Measurements from ENCODE around the gene LRRC25.

Gene LRRC25

DNA sequence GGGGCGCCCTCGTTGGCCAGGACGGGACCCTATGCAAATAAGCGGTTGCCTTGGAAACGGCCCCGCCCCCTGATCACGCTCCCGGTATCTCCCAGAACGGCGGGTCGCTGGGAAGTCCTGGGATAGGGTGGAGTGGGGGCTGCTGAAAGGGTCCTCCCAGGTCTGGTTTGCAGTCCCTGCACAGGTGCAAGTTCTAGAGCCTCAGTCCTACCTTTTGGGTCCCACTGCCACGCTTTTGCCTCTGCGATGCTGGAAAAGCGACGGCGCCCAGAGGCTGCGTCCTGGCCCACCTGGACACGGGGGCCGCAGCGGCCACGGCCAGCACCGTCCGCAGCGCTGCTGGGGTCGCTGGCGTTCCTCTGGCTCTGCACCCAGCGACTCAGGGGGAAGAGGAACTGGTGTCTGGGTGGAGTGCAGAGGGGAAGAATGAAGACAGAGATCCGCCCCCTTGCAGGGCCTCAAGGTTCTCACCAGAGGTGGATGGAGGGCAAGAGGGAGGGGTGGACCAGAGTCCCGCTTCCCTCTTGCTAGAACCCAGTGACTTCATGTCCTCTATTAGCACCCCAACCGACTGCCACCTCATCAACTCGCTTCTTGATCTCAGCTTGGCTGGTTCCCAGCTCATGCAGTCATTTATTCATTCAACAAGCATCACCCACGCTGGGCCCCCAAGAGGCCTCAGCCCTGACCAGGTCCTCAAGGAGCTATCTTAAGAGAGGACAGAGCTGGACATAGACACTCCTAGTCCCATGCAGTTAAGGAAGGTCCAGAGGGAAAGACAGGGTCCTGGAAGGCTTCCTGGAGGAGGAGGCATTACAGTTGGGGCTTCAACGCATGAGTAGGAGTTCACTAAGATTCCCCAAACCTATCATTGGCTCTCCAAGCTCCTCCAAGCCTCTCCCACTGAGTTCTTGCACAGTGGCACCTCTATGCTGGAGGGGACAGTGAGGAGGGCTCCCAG lies at the start of gene LRRC25:
LRRC25 (minus strand) TSS at position 381 of the 961 bp plus-strand sequence. CDS start 659 bp downstream, outside the sequence.
- peak; percentile 36 to 82 for DNase-seq

DNA sequence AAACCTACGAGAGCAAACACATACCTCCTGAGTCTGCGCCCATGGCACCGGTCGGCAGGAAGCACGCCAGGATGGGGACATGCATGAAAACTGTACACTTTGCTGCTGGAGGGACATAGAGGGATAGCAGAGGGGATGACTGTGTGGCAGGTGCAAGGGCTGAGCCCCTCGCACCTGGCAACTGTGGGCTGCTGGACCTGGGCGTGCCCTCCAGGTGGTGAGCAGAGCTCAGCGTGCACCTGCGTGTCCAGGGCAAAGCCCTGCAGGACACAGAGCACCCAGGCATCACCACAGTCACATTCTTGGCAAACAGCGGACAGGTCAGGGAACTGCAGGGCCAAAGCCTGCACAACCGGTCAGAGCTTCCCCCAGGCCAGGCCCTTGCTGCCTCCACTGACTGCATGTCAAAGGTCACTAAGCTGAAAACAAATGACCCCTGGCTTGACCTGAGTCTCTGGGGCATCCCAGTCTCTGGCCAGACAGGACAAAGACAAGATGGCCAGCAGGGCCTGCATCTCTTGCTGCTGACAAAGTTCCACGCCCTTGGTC lies 49.5 kb upstream of the LRRC25 start:
- DNase-seq = no peak

DNA sequence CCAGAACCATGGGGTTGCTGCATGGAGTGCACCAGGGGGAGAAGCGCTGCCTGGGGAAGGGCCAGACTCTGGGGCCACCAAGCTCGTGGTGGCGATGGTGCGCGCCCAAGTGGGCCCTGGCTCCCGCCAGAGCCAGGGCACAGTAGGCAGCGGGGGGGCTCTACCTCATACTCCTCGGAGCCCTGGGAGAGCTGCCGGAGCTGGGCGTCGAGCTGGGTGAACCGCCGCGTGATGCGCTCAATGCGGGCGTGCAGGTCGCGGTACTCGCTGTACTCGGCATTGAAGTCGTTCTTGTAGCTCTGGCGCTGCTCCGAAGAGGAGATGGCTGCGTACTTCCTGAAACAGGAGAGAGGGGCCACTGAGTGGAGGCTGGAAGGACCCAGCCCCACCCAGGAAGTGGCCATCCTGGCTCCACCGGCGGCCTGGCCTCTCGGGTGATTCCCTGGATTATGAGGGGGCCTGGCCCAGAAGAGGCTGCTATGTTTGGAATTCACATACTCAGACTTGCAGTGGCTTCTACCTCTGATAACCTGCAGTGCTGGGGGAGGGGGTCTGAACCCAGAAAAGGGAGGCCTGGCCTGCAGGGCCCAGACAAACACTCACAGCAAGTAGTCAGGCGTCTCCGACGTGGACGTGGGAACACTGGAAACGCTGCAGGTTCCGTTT lies 48.9 kb upstream of the LRRC25 start:
- DNase-seq = no peak

DNA sequence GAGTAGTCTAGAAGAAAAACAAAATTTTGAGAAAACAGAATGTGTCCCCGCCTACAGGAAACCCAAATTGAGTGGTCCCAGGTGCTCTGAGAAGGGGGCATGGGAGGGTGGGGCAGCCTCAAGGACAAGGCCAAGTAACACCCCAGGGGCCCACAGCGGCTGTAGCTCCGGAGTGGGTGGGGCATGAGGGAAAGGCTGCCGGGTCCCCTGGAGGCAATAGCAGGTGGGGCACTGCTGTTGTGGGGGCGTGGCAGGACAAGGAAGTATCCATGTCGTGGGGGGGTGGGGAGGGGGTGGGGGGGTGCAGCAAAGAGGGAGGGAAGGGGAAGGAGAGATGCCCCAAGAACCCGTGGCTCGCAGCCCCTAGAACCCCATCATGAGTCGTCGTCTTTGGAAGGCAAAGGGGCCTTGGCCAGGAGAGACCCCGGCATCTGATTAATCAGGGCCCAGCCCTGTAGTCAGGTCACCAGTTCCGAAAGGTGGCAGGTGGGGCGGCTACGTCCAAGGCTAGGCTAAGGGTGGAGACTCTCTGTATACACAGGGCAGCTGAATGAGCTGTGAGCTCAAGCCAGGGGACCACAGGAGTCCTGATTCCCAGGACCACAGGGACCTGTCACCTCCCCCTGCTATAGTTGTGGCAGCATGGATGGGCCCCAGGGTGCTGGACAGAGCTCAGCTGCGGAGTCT lies 48.0 kb upstream of the LRRC25 start:
- DNase-seq = no peak

DNA sequence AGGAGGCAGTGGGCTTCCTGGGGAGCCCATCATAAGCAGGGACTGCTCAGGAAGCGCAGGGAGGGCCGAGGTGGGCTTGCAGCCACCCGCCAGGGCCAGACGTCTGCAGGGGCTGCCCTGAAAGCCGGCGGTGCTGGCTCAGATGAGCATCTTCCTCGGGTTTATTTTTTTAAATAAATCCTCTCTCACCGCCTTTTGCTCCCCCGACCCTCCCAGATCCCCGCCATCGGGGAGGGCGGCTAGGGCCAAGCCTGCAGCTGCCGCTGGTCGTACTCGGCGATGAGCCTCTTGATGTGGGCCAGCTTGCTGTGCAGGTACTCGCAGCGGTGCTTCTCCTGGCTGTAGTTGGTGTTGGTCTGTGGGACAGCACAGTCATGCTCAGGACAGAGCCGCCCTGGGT lies 47.1 kb upstream of the LRRC25 start:
- no peak for DNase-seq

DNA sequence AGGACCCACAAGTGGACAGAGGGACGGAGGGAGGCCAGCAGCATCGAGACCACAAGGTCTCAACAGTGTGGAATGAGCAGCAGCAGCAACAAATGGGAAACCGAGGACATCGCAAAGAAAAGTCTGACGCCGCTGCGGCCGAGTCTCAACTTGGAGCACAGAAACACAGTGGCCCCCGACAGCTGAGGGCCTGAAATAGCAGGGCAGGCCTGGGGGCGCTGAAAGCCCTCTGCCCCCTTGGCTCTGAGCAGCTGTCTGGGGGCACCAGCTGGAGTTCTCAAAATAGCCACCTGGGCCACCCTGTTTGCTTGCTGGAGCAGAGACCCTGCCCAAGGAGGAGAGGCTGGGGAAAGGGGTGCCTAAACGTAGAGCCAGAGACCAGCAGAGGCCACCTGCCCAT lies 46.4 kb upstream of the LRRC25 start:
- no peak for DNase-seq

DNA sequence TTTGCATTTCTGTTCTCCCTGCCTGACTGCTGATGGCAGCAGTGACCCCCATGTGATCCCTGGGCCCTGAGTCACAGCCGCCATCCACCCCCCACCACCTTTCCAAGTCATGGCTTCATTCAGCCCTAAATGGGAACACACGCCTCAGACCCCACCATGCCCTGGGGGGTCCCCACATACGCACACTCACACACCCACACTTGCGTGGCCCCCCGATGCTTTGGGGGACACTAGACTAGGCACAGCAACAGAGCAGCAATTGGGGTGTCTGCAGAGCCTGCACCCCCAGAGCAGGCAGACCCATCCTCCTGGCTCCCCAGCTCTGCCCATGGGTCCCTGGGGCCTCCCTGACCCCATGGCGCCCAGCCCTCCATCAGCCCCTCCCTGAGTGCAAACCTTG lies 46.0 kb upstream of the LRRC25 start:
- no peak for DNase-seq

DNA sequence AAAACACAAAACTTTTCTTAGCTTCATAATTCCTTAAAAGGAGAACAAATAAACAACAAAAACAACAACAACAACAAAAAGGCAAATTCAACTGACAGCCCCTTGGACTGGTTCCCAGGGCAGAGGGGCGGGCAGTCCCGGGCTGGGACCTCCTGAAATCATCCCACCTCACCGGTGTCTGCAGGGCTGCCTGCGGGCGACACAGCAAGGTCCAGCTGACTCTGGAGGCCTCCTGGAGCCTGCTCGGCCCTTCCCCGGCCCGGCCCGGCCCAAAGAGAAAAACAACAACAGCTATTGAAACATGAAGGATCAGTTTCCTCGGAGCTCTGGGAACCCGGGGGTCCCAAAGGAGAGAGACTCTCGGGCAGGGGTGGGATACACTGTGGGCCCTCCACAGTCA lies 45.5 kb upstream of the LRRC25 start:
- DNase-seq = no peak

DNA sequence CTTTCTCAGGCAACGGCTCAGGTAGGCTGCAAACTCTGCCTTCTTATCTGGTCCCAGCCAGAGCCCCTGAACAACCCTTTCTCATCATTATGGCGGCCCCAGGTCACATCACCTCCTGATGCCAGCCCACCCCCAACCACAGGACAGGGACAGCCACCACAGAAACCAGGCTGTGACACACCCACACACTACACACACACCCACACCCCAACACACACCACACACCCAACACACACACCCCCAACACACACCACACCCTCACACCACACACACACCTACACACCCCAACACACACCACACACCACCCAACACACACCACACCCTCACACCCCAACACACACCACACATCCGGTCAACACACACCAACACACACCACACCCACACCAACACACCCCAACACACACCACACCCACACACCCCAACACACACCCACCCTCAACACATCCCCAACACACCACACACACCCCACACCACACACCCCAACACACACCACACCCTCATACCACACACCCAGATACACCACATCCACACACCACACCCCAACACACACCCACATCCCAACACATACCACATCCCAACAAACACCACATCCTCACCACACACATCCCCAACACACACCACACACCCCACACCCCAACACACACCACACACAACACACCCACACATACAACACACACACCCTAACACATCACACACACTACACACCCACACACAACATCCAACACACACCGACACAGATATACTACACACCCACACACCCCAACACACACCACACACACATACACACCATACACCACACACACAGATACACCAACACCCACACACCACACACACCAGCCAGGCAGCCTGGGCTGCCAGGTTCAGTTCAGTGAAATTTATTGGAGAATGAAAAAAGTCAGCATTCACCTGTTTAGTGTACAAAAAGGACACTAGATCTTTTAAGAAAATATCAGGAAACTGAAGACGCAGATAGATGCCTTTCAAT lies 44.7 kb upstream of the LRRC25 start:
- peak; percentile 67 to 76 for DNase-seq

DNA sequence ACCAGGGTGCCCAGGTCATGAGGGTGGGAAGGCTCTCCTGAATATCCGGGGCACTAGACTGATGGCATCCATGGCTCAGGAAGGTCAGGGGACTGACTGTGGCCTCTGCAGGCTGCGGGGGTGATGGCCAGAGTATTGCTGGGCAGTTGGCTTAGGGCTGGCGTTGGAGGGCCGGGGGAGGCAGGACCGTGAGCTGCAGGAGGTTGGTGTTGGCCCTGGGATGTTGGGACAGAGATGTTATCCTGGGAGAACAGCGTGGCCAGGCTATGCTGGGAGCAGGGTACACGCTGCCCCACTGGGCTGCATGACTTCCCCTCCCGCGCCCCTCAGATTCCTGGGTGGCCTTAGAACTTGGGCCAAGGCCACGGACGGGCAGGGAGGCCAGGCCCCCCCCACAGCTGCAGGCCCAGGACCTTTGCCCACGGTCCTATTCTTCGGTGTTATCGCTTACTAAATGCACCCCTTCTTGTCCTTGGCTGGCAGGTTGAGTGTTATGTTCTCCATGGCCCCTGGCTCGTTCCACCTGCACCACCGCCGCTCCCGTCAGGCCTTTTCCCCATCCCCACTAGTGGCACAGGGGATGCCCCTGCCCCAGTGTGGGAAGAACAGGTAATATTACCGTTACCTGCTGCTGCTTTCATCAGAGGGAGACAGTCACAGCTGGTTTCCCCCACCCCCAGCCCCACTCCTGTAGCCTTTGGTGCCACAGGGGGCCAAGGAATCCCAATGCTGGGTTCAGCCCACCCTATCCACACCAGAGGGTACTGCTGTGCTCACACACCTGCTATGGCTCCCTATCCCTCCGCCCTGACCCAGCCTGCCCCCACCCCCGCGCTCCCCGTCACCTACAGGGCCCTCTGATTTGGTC lies 43.7 kb upstream of the LRRC25 start:
- DNase-seq = no peak

DNA sequence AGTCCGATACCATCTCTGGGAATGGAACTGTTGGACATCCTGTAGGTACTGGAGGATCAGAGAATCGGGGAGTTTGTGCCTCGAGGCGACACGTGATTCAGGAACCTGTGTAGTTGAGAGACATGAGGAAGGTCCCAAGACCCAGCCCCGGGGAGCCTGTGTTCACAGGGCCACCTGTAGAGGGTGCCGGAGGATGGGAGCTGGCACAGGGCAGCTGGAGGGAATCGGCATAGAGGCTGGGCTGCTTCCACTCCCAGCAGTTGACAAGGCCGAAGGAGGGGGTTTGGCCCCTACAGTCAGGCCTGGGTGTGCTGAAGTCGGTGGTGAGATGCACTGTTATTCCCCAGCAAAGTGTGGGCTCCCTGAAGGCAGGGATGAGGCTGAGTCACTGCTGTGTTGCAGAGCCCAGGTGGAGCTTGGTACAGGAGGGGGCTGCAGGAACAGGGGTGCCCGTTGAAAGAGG lies 43.0 kb upstream of the LRRC25 start:
- DNase-seq = peak; percentile 39 to 42

DNA sequence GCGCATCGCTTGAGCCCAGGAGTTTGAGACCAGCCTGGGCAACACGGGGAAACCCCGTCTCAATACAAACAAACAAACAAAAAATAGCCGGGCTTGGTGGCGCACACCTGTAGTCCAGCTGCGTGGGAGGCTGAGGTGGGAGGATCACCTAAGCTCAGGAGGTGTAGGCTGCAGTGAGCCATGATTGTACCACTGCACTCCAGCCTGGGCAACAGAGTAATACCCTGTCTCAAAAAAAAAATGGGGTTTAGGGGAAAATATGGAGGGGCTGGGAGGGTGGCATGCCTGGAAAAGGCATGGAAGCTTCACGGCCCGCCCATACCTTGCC lies 42.5 kb upstream of the LRRC25 start:
- no peak for DNase-seq

DNA sequence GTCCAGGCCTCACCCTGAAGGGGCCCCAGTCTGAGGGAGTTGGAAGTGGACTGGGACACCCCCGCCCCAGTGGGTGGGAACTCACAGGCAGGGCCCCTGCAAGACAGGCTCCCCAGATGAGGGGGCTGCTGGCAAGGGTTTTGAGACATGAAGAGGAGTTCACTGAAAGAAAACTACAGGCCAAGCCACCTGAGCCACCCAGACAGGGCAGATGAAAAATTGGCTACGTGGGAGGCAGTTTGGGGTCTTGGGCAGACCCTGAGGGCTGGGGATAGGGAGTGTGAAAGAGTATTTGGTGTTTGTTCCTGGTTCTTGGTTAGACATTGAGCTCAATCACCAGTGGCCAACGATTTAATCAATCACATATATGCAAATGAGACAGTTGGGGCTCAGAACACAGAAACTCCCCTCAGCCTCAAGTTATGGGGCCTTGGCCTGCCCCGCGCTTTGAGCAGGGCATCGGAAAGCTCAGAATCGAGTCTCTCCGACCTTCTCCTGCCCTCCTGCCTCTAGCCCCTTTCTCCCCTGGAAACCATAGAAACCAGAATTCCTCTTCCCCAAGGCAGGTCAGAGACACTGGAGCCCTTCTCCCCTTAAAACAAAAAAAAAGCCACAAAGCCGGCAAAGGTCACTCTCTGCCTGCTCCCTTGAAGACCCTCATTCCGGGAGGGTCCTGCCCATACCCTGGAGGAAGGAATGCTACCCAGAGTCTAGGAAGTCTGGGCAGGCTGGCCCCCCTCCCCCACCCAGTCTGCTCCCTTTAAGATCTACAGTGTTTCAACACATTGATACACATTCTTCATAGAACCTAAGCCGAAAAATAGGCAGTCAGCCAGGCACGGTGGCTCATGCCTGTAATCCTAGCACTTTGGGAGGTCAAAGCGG lies 41.8 kb upstream of the LRRC25 start:
- no peak for DNase-seq

DNA sequence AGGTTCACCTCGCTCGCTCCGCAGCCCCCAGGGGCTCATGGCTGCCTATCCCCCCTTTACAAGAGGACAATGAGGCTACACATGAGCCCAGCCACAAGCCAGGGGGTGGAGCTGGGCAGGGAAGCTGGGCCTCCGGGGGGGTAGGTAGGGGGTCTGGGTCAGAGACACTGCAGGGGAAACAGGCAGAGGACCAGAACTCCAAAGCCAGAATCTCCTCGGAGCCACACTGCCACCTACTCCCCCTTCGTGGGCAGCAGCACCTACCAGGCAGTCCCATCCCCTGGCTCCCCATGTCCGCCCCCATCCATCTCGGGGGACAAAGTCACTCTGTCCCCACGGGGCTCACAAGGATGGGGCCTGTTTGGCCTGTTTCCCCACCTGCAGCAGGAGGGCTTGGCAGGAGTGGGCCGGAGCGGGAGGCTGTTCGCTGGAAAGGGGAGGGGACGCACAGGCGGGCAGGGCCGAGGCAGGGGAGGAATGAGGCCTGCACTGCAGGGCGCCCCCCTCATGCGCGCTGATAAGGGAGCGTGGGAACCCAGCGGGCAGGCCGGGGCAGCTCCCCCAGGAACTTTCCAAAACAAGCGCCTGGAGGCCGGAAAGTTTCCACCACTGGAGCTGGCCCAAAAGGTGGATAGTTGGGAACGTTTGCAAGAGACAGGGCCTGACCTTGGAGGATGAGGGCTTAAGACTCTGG lies 41.1 kb upstream of the LRRC25 start:
- no peak for DNase-seq

DNA sequence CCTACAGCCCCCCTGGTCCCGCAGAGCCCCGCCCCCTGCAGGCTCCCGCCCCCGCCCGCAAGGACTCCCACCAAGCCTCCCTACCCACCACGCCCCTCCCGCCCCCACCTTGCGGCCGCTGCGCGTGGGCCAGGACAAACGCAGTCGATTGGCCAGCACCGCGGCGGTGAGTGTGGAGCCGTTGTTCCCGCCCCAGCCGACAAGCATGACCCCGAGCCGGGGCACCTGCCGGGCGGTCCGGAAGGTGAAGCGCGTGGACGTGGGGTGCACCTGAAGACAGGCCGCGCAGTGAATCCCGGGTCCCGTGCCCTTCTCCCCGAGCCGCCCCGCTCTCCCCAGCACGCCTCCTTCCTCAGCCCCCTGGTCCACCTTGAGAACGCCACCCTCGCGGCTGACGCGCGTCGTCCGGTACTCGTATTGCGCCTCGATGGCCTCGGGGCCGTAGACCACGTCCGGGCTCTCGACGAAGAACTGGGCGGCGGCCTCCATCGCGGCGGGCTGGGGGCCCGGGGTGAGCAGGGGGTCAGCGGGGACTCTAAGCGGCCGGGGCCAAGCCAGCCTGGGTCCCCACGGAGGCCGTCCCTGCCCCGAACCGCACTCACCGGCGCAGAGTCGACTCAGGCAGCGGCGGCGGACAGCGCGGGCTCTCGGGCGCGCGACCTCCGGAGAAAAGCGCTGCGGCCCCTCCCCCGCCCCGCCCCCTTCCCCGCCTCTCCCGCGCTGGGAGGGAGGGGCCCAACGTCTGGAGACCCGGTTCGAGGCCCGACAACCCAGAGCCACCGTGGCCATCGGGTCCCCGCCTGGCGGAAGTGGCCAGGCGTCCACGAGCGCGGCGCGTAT lies 40.3 kb upstream of the LRRC25 start, which contains the start of gene ISYNA1:
ISYNA1 (minus strand) TSS at position 643 of the 840 bp plus-strand sequence; CDS start at position 489, 154 bp downstream.
- DNase-seq = peak; percentile 50 to 66

DNA sequence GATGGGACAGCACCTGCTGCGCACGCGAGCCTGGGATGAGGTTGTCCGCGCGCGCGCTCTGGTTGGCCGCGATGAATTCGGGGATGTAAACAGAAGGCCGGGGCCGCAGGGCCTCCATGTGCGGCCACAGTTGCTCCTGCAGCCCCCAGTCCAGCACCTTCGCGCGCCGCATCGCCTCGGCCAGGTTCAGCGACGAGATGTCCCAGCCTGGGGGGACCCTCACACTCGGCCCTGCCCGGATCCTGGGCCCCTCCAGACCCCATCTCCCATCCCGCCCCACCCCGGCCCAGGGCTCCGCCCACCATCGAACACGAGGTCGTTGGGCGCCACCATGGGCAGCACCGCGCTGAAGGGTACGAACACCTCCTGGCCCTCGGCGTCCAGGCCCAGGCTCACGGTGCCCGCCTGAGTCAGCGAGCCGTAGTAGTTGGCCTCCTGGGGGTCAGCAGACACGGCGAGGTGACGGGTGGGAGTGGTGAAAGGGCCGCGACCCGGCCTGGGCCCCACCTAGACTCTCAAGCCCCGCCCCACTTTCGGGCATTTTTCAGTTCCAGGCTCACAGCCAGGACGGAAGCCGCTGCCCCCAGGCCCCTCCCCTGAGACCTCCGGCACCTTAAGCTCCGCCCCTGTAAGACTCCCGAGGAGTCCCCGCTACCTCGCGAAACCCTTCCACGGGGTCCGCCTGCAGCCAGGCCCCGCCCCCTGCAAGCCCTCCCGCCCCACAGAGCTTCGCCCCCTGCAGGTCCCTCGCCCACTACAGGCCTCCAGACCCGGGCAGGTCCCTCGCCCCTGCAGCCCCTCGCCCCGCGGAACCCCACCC lies 39.5 kb upstream of the LRRC25 start:
- peak; percentile 87 to 88 for DNase-seq
